ENCODE measurements around the gene OR9Q1.
"Not testable (repeated sequence)": the region's sequence is repeated elsewhere in the genome, so short reads cannot be mapped to it uniquely, and the experiment has no call there.

Gene OR9Q1

GRCh38 chr11:57979532-57980079 lies 44.1 kb upstream of the OR9Q1 start:
- no peak overlapping the region for H3K4me3 ChIP-seq (ENCODE audit: low read depth, low read length)
- DNase-seq, result no peak
- no peaks in the 10 kb centered on the region for H3K27me3 ChIP-seq (replicated peaks)
- no peaks in the 10 kb centered on the region for H3K36me3 ChIP-seq (replicated peaks)
- H3K27ac ChIP-seq, result no peak overlapping the region
- TF ChIP-seq, protein P1, sequence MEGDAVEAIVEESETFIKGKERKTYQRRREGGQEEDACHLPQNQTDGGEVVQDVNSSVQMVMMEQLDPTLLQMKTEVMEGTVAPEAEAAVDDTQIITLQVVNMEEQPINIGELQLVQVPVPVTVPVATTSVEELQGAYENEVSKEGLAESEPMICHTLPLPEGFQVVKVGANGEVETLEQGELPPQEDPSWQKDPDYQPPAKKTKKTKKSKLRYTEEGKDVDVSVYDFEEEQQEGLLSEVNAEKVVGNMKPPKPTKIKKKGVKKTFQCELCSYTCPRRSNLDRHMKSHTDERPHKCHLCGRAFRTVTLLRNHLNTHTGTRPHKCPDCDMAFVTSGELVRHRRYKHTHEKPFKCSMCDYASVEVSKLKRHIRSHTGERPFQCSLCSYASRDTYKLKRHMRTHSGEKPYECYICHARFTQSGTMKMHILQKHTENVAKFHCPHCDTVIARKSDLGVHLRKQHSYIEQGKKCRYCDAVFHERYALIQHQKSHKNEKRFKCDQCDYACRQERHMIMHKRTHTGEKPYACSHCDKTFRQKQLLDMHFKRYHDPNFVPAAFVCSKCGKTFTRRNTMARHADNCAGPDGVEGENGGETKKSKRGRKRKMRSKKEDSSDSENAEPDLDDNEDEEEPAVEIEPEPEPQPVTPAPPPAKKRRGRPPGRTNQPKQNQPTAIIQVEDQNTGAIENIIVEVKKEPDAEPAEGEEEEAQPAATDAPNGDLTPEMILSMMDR (IDR thresholded peaks at IDR 0.05; ENCODE audit: low read depth, low read length, missing control alignments), result no peak
- in situ Hi-C loops (cut with HindIII; ENCODE audit: low pct_ligation_motif_present, low sequenced_read_pairs), result no loop called here

DNA sequence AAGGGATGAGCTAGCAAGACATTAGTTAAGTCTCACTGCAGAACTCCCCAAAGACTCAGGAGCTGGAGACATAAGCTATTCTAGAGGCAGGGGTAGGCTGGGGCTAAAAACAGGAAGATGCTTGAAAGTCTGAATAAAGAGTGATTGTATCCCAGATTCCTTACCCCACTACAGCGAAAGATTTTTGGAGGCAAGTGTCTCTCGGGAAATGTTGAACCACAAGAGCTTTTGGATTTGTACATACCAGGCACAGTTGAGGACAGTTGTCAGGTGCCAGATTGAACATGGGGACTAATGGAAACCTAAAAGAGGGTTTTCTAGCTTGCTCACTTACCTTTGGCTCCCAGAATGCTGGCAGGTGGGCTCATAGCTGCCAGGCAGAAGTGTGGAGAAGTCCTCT lies 43.5 kb upstream of the OR9Q1 start:
- DNase-seq, result no peak
- no peaks in the 10 kb centered on the region for H3K36me3 ChIP-seq (replicated peaks)
- no peak overlapping the region for H3K27ac ChIP-seq
- no peaks in the 10 kb centered on the region for H3K27me3 ChIP-seq (replicated peaks)
- in situ Hi-C loops (cut with HindIII; ENCODE audit: low pct_ligation_motif_present, low sequenced_read_pairs), result no loop called here
- TF ChIP-seq, protein P1 (IDR thresholded peaks at IDR 0.05; ENCODE audit: low read depth, low read length, missing control alignments), result no peak
- H3K4me3 ChIP-seq (ENCODE audit: low read depth, low read length), result no peak overlapping the region

DNA sequence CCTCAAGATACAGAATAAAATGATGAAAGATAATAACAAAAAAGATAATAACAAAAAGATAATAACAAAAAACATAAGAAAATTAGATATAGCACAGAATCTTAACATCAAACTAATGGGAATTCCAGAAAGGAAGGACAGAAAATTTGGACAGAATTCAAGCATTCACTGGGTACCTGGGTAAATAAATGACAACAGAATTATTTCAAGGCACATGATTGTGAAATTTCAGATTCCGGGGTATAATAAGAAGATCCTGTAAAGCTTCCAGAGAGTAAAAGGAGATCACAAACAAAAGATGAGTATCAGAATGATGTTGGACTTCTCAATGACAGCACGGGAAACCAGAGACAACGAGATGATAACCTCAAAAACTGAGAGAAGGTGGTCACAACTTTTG lies 42.1 kb upstream of the OR9Q1 start:
- TF ChIP-seq, protein P1 (IDR thresholded peaks at IDR 0.05; ENCODE audit: low read depth, low read length, missing control alignments), result no peak
- in situ Hi-C loops (cut with HindIII; ENCODE audit: low pct_ligation_motif_present, low sequenced_read_pairs), result no loop called here
- Histone ChIP-seq H3K27ac (no peak overlapping the region), H3K36me3 (replicated peaks) (no peaks in the 10 kb centered on the region), H3K27me3 (replicated peaks) (no peaks in the 10 kb centered on the region), H3K4me3 (ENCODE audit: low read depth, low read length) (no peak overlapping the region)
- no peak for DNase-seq

DNA sequence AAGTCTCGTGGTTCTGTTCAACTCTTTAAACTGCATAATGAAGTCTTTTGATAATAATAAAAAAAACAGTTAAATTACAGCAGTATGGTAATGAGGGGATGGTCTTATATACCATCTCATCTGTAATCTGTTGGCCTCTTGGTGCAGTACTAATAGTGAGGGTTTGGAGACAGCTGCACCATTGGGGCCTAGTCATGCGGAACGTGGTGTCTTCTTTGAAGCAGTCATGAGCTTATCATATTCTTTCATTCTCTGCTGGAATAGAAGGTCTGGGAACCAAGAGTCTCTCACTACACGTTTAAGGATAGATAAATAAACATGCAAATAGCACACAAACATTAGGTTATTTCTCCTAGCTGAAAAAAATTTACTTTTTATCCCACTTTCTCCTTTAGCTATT lies 40.9 kb upstream of the OR9Q1 start:
- in situ Hi-C loops (cut with HindIII; ENCODE audit: low pct_ligation_motif_present, low sequenced_read_pairs), result no loop called here

DNA sequence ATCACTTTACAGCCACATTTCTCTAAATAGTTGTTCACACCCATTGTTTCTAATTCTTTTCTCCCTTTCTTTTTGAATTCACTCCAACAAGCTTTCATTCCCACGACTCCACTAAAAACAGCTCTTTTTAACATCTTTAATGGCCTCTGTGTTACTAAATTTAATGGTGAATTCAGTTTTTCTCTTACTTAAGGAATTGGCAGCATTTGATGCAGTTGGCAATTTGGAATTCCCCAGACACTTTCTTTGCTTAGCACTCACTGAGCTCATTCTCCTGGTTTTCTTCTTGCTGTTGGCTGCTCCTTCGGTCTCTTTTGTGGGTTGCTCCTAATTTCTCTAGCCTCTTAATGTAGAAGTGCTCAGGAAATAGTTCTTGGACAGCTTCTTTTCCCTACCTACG lies 40.5 kb upstream of the OR9Q1 start:
- in situ Hi-C loops (cut with HindIII; ENCODE audit: low pct_ligation_motif_present, low sequenced_read_pairs), result no loop called here
- Histone ChIP-seq H3K4me3 (ENCODE audit: low read depth, low read length) (no peak overlapping the region), H3K27ac (no peak overlapping the region), H3K27me3 (replicated peaks) (no peaks in the 10 kb centered on the region), H3K36me3 (replicated peaks) (no peaks in the 10 kb centered on the region)
- no peak for DNase-seq
- TF ChIP-seq, protein P1 (IDR thresholded peaks at IDR 0.05; ENCODE audit: low read depth, low read length, missing control alignments), result no peak

More for the DNA sequence above, 40.9 kb upstream of the OR9Q1 start:
- no peaks in the 10 kb centered on the region for H3K27me3 ChIP-seq (replicated peaks)
- no peak overlapping the region for H3K4me3 ChIP-seq (ENCODE audit: low read depth, low read length)
- DNase-seq, result no peak
- H3K27ac ChIP-seq, result no peak overlapping the region
- TF ChIP-seq, protein P1 (IDR thresholded peaks at IDR 0.05; ENCODE audit: low read depth, low read length, missing control alignments), result no peak
- no peaks in the 10 kb centered on the region for H3K36me3 ChIP-seq (replicated peaks)

DNA sequence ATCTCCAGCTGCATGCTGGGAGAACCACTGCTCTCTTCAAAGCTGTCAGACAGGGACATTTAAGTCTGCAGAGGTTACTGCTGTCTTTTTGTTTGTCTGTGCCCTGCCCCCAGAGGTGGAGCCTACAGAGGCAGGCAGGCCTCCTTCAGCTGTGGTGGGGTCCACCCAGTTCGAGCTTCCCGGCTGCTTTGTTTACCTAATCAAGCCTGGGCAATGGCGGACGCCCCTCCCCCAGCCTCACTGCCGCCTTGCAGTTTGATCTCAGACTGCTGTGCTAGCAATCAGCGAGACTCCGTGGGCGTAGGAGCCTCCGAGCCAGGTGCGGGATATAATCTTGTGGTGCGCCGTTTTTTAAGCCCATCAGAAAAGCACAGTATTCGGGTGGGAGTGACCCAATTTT lies 24.2 kb upstream of the OR9Q1 start:
- H3K27me3 ChIP-seq (replicated peaks); H3K36me3 ChIP-seq (replicated peaks); in situ Hi-C loops (cut with HindIII; ENCODE audit: low pct_ligation_motif_present, low sequenced_read_pairs); DNase-seq; H3K4me3 ChIP-seq (ENCODE audit: low read depth, low read length); H3K27ac ChIP-seq: not testable (repeated sequence)

- DNase-seq; H3K4me3 ChIP-seq (ENCODE audit: low read depth, low read length); in situ Hi-C loops (cut with HindIII; ENCODE audit: low pct_ligation_motif_present, low sequenced_read_pairs); H3K36me3 ChIP-seq (replicated peaks); H3K27me3 ChIP-seq (replicated peaks); H3K27ac ChIP-seq: not testable (repeated sequence)
Observed at GRCh38 chr11:58000021-58000420, 23.7 kb upstream of the OR9Q1 start.
